ENCODE results near the gene THAP7. TPM values are rescaled to one million over a fixed set of nuclear protein-coding genes. Genes with fewer than 3 reads are reported as not detected.

THAP7 gene
- total and polyA plus RNA-seq, 2 of the 13 experiments (the other 11 are each of a cell fraction or from before 2014, with no cell fraction given): 13.0 to 25.5 TPM

- 0 out of 2 replicates have a peak, but pooled peaks cover 2% of the 10 kb centered on the region for H4K20me1 ChIP-seq (ENCODE audit: insufficient read depth, low read length)
- in situ Hi-C loops (cut with HindIII; ENCODE audit: extremely low pct_ligation_motif_present, low pct_unique_long_range_greater_than_20kb): no loop called here
- no peak overlapping the region for H3K27ac ChIP-seq (ENCODE audit: extremely low read length, insufficient read depth, low read length)
- H3K4me1 ChIP-seq (ENCODE audit: insufficient read depth, low read length): peaks cover 30% of the 10 kb centered on the region
- ChIA-PET POLR2A (interaction anchor here (0.6 to 3.3 kb wide), 5 partner anchors 15 to 49 kb away, joined by 3 to 20 read pairs (median 3); partner anchors contain the start of genes LZTR1 and P2RX6), CTCF (ENCODE audit: low intra/inter-chr PET ratio, low total read pairs) (no interaction called here)
- no peaks in the 10 kb centered on the region for H3K9me3 ChIP-seq (ENCODE audit: low read length)
- 86% methylated on average over 2 of the region's 27 CpGs for WGBS (ENCODE audit: low lambda C conversion rate)
- no peak for DNase-seq (ENCODE audit: low spot score)
- no peaks in the 10 kb centered on the region for H3K27me3 ChIP-seq (ENCODE audit: control insufficient read depth in 1 of 2, insufficient read depth in 2 of 2, low read length in 2 of 2)
- H3K9ac ChIP-seq (ENCODE audit: insufficient read depth, low read depth, low read length): peak overlapping the region; percentile 14; the same call in 1 of the 2 replicates
- no TSS peak for BruUV-seq (replicated peaks)
- H3K4me3 ChIP-seq (replicated peaks in 1 of 3; ENCODE audit: insufficient read depth in 1 of 3, low read depth in 2 of 3, low read length in 3 of 3): peak overlapping the region in 1 of 3 experiments; percentile 89; a peak in 1 of 6 replicates
- FAIRE-seq: no peak
- H3K4me2 ChIP-seq (ENCODE audit: low read depth, low read length): 0 out of 2 replicates have a peak overlapping the region, but pooled peaks have one; percentile 95
- intact Hi-C loops (cut with micrococcal nuclease; ENCODE audit: unreplicated experiment): no loop called here
- H3K79me2 ChIP-seq (ENCODE audit: insufficient read depth, low read length): peaks cover 18% of the 10 kb centered on the region
- no peak for ATAC-seq
- H2AFZ ChIP-seq (ENCODE audit: low read length): no peak overlapping the region
- H3K36me3 ChIP-seq (replicated peaks in 1 of 2; ENCODE audit: control insufficient read depth in 1 of 2, insufficient read depth in 2 of 2, low read length in 2 of 2): peaks cover 8 to 35% of the 10 kb centered on the region in 2 experiments
- TF ChIP-seq TAF15 (IDR thresholded peaks at IDR 0.05; ENCODE audit: low read depth, low read length, poor library complexity, severe bottlenecking) (no peak), AGO1 (IDR thresholded peaks at IDR 0.05; ENCODE audit: low read depth, low read length, poor library complexity, severe bottlenecking) (peak; percentile 72), SIN3A (IDR thresholded peaks at IDR 0.05; ENCODE audit: borderline replicate concordance, low read depth, low read length) (no peak), RAD21 (CRISPR knock-in tag; IDR thresholded peaks at IDR 0.05) (no peak), ZNF775 (CRISPR knock-in tag; IDR thresholded peaks at IDR 0.05; ENCODE audit: borderline replicate concordance) (no peak), ZNF24 (IDR thresholded peaks at IDR 0.05) (no peak), RBM39 (IDR thresholded peaks at IDR 0.05; ENCODE audit: low read depth, low read length, poor library complexity, severe bottlenecking) (peak; percentile 18), NR1H2 (CRISPR knock-in tag; IDR thresholded peaks at IDR 0.05; ENCODE audit: borderline replicate concordance, low read depth) (no peak), RBM22 (optimal IDR thresholded peaks at IDR 0.05; ENCODE audit: low read length) (peak; percentile 64), ZNF10 (CRISPR knock-in tag; IDR thresholded peaks at IDR 0.05; ENCODE audit: borderline replicate concordance, low read depth) (no peak), ZFYVE20 (CRISPR knock-in tag; IDR thresholded peaks at IDR 0.05; ENCODE audit: borderline replicate concordance, low read depth) (no peak), TBP (CRISPR knock-in tag; IDR thresholded peaks at IDR 0.05) (no peak), FOXK1 (CRISPR knock-in tag; IDR thresholded peaks at IDR 0.05; ENCODE audit: borderline replicate concordance, low read depth) (no peak), POLR2G (IDR thresholded peaks at IDR 0.05; ENCODE audit: low read depth, low read length) (peak; percentile 6), ZBTB14 (CRISPR knock-in tag; IDR thresholded peaks at IDR 0.05) (no peak), ZNF782 (CRISPR knock-in tag; IDR thresholded peaks at IDR 0.05; ENCODE audit: borderline replicate concordance) (no peak), RORA (CRISPR knock-in tag; IDR thresholded peaks at IDR 0.05) (no peak), ZGPAT (CRISPR knock-in tag; IDR thresholded peaks at IDR 0.05) (no peak), ZNF580 (CRISPR knock-in tag; IDR thresholded peaks at IDR 0.05; ENCODE audit: borderline replicate concordance, low read depth) (no peak), SMC3 (IDR thresholded peaks at IDR 0.05; ENCODE audit: low read length) (no peak), ZNF124 (CRISPR knock-in tag; IDR thresholded peaks at IDR 0.05) (no peak), SMARCC2 (IDR thresholded peaks at IDR 0.05) (no peak)
Observed at GRCh38 chr22:20999350-21000206, 2.3 kb downstream of the THAP7 start.
